Loucy (cell line): ENCODE measurements around the gene BCAR3.

Experiments
- CTCF ChIP-seq: fragments of 200-600 bp; sonication (generic); conservative IDR thresholded peaks from 2 replicates; pipeline ENCODE4 v1.5.1; 2014; ENCODE audit warnings: mild to moderate bottlenecking, antibody characterized with exemption, low read length
- EZH2phosphoT487 ChIP-seq: fragments of 200-600 bp; IDR thresholded peaks from 2 replicates; pipeline ENCODE4 v1.6.1; 2018; ENCODE audit warnings: antibody characterized with exemption, mild to moderate bottlenecking, moderate library complexity, borderline replicate concordance

- TF ChIP-seq CTCF (no peak), EZH2phosphoT487 (no peak)
These were observed 23.4 kb downstream of the BCAR3 start for GRCh38 chr1:93658188-93658587.
